NCI-H1417 treated with DMSO at 0.1 percent for 48 hours (cell line): ENCODE results near the gene MLLT3.

Experiments
- DNase-seq: peaks from one replicate; lab custom pipeline; 2025; lab: John Stamatoyannopoulos, UW

The MLLT3 gene

GRCh38 chr9:20625003-20625349 is 2.7 kb upstream of the MLLT3 start:
- no peak for DNase-seq

- DNase-seq, result no peak
Measured at GRCh38 chr9:20624201-20625002, 2.1 kb upstream of the MLLT3 start.

GRCh38 chr9:20623748-20624124 is 1.4 kb upstream of the MLLT3 start:
- DNase-seq, result no peak

GRCh38 chr9:20623021-20623747 is 885 bp upstream of the MLLT3 start:
- no peak for DNase-seq

GRCh38 chr9:20621471-20622329 is 599 bp downstream of the MLLT3 start:
- DNase-seq, result no peak

- DNase-seq, result no peak
Measured at GRCh38 chr9:20620650-20621470, 1.4 kb downstream of the MLLT3 start.

- DNase-seq, result no peak
Measured at GRCh38 chr9:20619487-20620200, 2.7 kb downstream of the MLLT3 start.

GRCh38 chr9:20618361-20618802 is 3.9 kb downstream of the MLLT3 start:
- no peak for DNase-seq

GRCh38 chr9:20616808-20617207 is 5.5 kb downstream of the MLLT3 start:
- DNase-seq, result no peak

- no peak for DNase-seq
Measured at GRCh38 chr9:20614602-20615216, 7.6 kb downstream of the MLLT3 start.

GRCh38 chr9:20611691-20612287 is 10.5 kb downstream of the MLLT3 start:
- DNase-seq, result no peak

GRCh38 chr9:20610591-20610990 is 11.7 kb downstream of the MLLT3 start:
- DNase-seq, result no peak

- no peak for DNase-seq
Measured at GRCh38 chr9:20608582-20608981, 13.7 kb downstream of the MLLT3 start.

- no peak for DNase-seq
Measured at GRCh38 chr9:20606652-20607051, 15.6 kb downstream of the MLLT3 start.

- no peak for DNase-seq
Measured at GRCh38 chr9:20604562-20604961, 17.7 kb downstream of the MLLT3 start.

GRCh38 chr9:20603524-20604268 is 18.6 kb downstream of the MLLT3 start:
- DNase-seq, result no peak

- DNase-seq, result no peak
Measured at GRCh38 chr9:20601292-20601691, 21.0 kb downstream of the MLLT3 start.

GRCh38 chr9:20599195-20599594 is 23.1 kb downstream of the MLLT3 start:
- DNase-seq, result no peak

- no peak for DNase-seq
Measured at GRCh38 chr9:20598367-20598766, 23.9 kb downstream of the MLLT3 start.
